Measurements from ENCODE around the gene ELF4. TPM values are rescaled to one million over a fixed set of nuclear protein-coding genes. Genes with fewer than 3 reads are reported as not detected.

Gene ELF4
- total RNA-seq, 1 experiment from 2014 or later = 0.81 TPM

DNA sequence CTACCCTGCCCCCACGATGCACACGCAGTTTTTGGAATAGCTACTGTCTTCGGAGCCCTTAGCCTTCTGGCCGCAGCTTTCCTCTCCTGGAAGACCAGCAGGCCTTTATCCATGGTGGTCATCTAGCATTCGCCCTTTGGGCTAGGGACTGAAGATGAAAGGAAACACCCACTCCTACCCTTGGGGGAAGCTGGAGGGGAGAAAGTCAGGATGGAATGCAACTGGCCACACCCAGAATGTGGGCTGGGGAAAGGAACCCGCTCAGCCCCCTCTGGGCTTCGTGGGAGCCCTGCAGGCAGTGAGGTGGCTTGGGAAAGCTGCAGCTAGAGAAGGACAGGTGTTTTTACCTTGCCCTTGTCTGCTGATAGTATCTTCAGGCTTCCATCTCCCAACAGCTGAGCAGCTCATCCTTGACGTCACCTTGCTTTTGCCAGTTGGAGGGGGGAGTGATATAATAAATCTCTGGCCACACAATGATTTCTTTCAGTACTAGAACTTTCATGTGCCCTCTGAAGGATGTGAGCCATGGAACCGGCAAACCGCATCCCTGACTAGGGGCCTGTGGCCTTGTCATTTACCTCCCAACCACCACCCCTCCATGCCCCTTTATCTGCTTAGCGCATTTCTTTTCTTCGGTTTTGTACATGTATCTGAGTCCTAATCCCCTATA, 59.0 kb downstream of the ELF4 start:
- no peak overlapping the region for H4K8ac ChIP-seq (replicated peaks; ENCODE audit: insufficient read length, low read depth, low read length)
- no peak overlapping the region for H2BK20ac ChIP-seq (ENCODE audit: low read depth, low read length, poor library complexity, severe bottlenecking)
- H3K14ac ChIP-seq (ENCODE audit: insufficient read depth, low read length) = no peak overlapping the region
- no peaks in the 10 kb centered on the region for H3K79me2 ChIP-seq (ENCODE audit: insufficient read depth, low read length)
- no peaks in the 10 kb centered on the region; the same call in 1 of the 2 replicates for H3K4me1 ChIP-seq (ENCODE audit: insufficient read depth, low read length)
- WGBS (ENCODE audit: extremely low coverage, insufficient read length, low lambda C conversion rate) = no CpG with 5 or more reads among the region's 12 CpGs
- DNase-seq = no peak
- Mint-ChIP-seq H3K4me3 (no peak overlapping the region), H3K27me3 (ENCODE audit: low read depth) (peaks cover 2% of the 10 kb centered on the region), H3K27ac (no peak overlapping the region), H3K4me1 (peaks cover 2 to 12% of the 10 kb centered on the region in 2 experiments; a peak in 3 of 4 replicates), H3K9me3 (peaks cover 0 to 81% of the 10 kb centered on the region in 2 experiments; a peak in 2 of 5 replicates), H3K36me3 (ENCODE audit: insufficient read depth in 1 of 3, low read depth in 3 of 3) (peaks cover 18 to 38% (median 30%) of the 10 kb centered on the region in 3 experiments)
- H2AFZ ChIP-seq (ENCODE audit: low read length) = no peak overlapping the region
- H4K20me1 ChIP-seq (ENCODE audit: control insufficient read depth, insufficient read depth, insufficient read length) = no peaks in the 10 kb centered on the region
- H3K9me3 ChIP-seq (ENCODE audit: control insufficient read depth, low read depth, low read length) = peaks cover 8% of the 10 kb centered on the region
- H3K23ac ChIP-seq (ENCODE audit: insufficient read length, low read depth, low read length) = no peak overlapping the region
- no peak overlapping the region for H2AK5ac ChIP-seq (ENCODE audit: insufficient read length, low read length)
- H2BK12ac ChIP-seq (ENCODE audit: insufficient read length, low read depth, low read length) = no peak overlapping the region
- H2BK15ac ChIP-seq (ENCODE audit: low read depth, low read length) = no peak overlapping the region
- H3K23me2 ChIP-seq (ENCODE audit: insufficient read length, low read depth, low read length, poor library complexity, severe bottlenecking) = no peaks in the 10 kb centered on the region
- no peaks in the 10 kb centered on the region for H3K27me3 ChIP-seq (ENCODE audit: insufficient read depth, low read length)
- H3K79me1 ChIP-seq (ENCODE audit: insufficient read depth, low read depth, low read length, poor library complexity, severe bottlenecking) = no peaks in the 10 kb centered on the region
- H2BK120ac ChIP-seq (ENCODE audit: low read depth, low read length, poor library complexity, severe bottlenecking) = no peak overlapping the region
- no peak overlapping the region for H4K5ac ChIP-seq (ENCODE audit: insufficient read length, low read depth, low read length)
- no peak overlapping the region for H3K9ac ChIP-seq (ENCODE audit: extremely low read depth, insufficient read length, low read length)
- no peak overlapping the region for H2BK5ac ChIP-seq (ENCODE audit: insufficient read length, low read length)
- no peak overlapping the region for H3K27ac ChIP-seq (ENCODE audit: insufficient read length, low read depth, low read length)
- H3K56ac ChIP-seq (ENCODE audit: insufficient read length, low read depth, low read length) = no peak overlapping the region
- no peak overlapping the region for H3K4ac ChIP-seq (ENCODE audit: low read depth, low read length)
- no peak overlapping the region for H3T11ph ChIP-seq (ENCODE audit: low read length)
- H4K91ac ChIP-seq (ENCODE audit: insufficient read length, low read depth, low read length) = no peak overlapping the region
- TF ChIP-seq, protein P1, sequence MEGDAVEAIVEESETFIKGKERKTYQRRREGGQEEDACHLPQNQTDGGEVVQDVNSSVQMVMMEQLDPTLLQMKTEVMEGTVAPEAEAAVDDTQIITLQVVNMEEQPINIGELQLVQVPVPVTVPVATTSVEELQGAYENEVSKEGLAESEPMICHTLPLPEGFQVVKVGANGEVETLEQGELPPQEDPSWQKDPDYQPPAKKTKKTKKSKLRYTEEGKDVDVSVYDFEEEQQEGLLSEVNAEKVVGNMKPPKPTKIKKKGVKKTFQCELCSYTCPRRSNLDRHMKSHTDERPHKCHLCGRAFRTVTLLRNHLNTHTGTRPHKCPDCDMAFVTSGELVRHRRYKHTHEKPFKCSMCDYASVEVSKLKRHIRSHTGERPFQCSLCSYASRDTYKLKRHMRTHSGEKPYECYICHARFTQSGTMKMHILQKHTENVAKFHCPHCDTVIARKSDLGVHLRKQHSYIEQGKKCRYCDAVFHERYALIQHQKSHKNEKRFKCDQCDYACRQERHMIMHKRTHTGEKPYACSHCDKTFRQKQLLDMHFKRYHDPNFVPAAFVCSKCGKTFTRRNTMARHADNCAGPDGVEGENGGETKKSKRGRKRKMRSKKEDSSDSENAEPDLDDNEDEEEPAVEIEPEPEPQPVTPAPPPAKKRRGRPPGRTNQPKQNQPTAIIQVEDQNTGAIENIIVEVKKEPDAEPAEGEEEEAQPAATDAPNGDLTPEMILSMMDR (conservative IDR thresholded peaks at IDR 0.05) = no peak
- H3K18ac ChIP-seq (ENCODE audit: insufficient read length, low read depth, low read length) = no peak overlapping the region
- no peak overlapping the region for H3K4me2 ChIP-seq (ENCODE audit: insufficient read depth, insufficient read length, low read length)

Data from H9 (cell line).